ENCODE data around the gene KSR2. TPM values are rescaled to one million over a fixed set of nuclear protein-coding genes. Genes with fewer than 3 reads are reported as not detected.

Gene KSR2
- total RNA-seq, 1 experiment from 2014 or later, result 1.3 TPM

- H3K9ac ChIP-seq (ENCODE audit: extremely low read depth, insufficient read length, low read length), result no peak overlapping the region
- H4K20me1 ChIP-seq (ENCODE audit: control insufficient read depth, insufficient read depth, insufficient read length), result no peaks in the 10 kb centered on the region
- no peaks in the 10 kb centered on the region for H3K23me2 ChIP-seq (ENCODE audit: insufficient read length, low read depth, low read length, poor library complexity, severe bottlenecking)
- no peak overlapping the region for H2AK5ac ChIP-seq (ENCODE audit: insufficient read length, low read length)
- H3K27ac Mint-ChIP-seq, result no peak overlapping the region
- WGBS (ENCODE audit: extremely low coverage, insufficient read length, low lambda C conversion rate), result no CpG with 5 or more reads among the region's 9 CpGs
- no peak overlapping the region for H3K23ac ChIP-seq (ENCODE audit: insufficient read length, low read depth, low read length)
- H3K36me3 Mint-ChIP-seq (ENCODE audit: insufficient read depth in 1 of 3, low read depth in 3 of 3), result no peaks in the 10 kb centered on the region
- H3K9me3 ChIP-seq (ENCODE audit: control insufficient read depth, low read depth, low read length), result no peaks in the 10 kb centered on the region
- no peak overlapping the region for H3K4ac ChIP-seq (ENCODE audit: low read depth, low read length)
- no peak overlapping the region for H2BK15ac ChIP-seq (ENCODE audit: low read depth, low read length)
- no peak overlapping the region for H3K27ac ChIP-seq (ENCODE audit: insufficient read length, low read depth, low read length)
- no peak for TF ChIP-seq CTCF (conservative IDR thresholded peaks at IDR 0.05)
- no peak overlapping the region for H2AFZ ChIP-seq (ENCODE audit: low read length)
- H2BK20ac ChIP-seq (ENCODE audit: low read depth, low read length, poor library complexity, severe bottlenecking), result no peak overlapping the region
- H4K91ac ChIP-seq (ENCODE audit: insufficient read length, low read depth, low read length), result no peak overlapping the region
- no peaks in the 10 kb centered on the region; a peak in 2 of 5 replicates for H3K9me3 Mint-ChIP-seq
- no peak overlapping the region for H2BK12ac ChIP-seq (ENCODE audit: insufficient read length, low read depth, low read length)
- H3K4me1 Mint-ChIP-seq, result peaks cover 12 to 22% of the 10 kb centered on the region in 2 experiments
- no peak overlapping the region for H3K14ac ChIP-seq (ENCODE audit: insufficient read depth, low read length)
- peaks cover 6% of the 10 kb centered on the region for H3K4me1 ChIP-seq (ENCODE audit: insufficient read depth, low read length)
- H3K79me2 ChIP-seq (ENCODE audit: insufficient read depth, low read length), result no peaks in the 10 kb centered on the region
- H2BK5ac ChIP-seq (ENCODE audit: insufficient read length, low read length), result no peak overlapping the region
- no peak overlapping the region for H2BK120ac ChIP-seq (ENCODE audit: low read depth, low read length, poor library complexity, severe bottlenecking)
- no peak for DNase-seq
- H4K8ac ChIP-seq (replicated peaks; ENCODE audit: insufficient read length, low read depth, low read length), result no peak overlapping the region
- no peak overlapping the region for H3K18ac ChIP-seq (ENCODE audit: insufficient read length, low read depth, low read length)
- no peak overlapping the region for H3K56ac ChIP-seq (ENCODE audit: insufficient read length, low read depth, low read length)
- no peaks in the 10 kb centered on the region for H3K27me3 ChIP-seq (ENCODE audit: insufficient read depth, low read length)
- H4K5ac ChIP-seq (ENCODE audit: insufficient read length, low read depth, low read length), result no peak overlapping the region
- no peak overlapping the region for H3T11ph ChIP-seq (ENCODE audit: low read length)
- H3K27me3 Mint-ChIP-seq (ENCODE audit: low read depth), result no peaks in the 10 kb centered on the region
- H3K4me3 Mint-ChIP-seq, result no peak overlapping the region
- H3K79me1 ChIP-seq (ENCODE audit: insufficient read depth, low read depth, low read length, poor library complexity, severe bottlenecking), result no peaks in the 10 kb centered on the region
- H3K4me2 ChIP-seq (ENCODE audit: insufficient read depth, insufficient read length, low read length), result no peak overlapping the region
Measured at GRCh38 chr12:117592588-117593305, 376.0 kb downstream of the KSR2 start.

Data from H9 (cell line).